Keratinocyte (primary cell): ENCODE measurements around the gene RNF115. TPM values are rescaled to one million over a fixed set of nuclear protein-coding genes. Genes with fewer than 3 reads are reported as not detected.
A peak's percentile ranks its signal among the peaks of the same experiment; 100 is the strongest.

ENCODE experiments used
- DNase-seq: peaks from one replicate; pipeline ENCODE4 v3.0.0-alpha.2; 2011; ENCODE audit warnings: low read depth, missing footprints, low spot score
- FAIRE-seq: peaks from 2 replicates; lab custom pipeline; 2011; peaks lifted over from hg19 to GRCh38; lab: Jason Lieb, UNC
- H2AFZ ChIP-seq: 2 replicates; pipeline ENCODE4 v1.6.0; 2012; ENCODE audit warnings: low read length, control low read depth, inconsistent platforms; ENCODE audit not compliant: control insufficient read depth
- H3K27ac ChIP-seq: 2 replicates; pipeline ENCODE4 v1.5.1; 2011; ENCODE audit warnings: low read length; ENCODE audit not compliant: control insufficient read depth, insufficient read depth
- H3K27me3 ChIP-seq: 3 replicates; pipeline ENCODE4 v1.6.0; 2011; ENCODE audit warnings: low read length; ENCODE audit not compliant: control insufficient read depth, insufficient read depth; ENCODE audit errors: extremely low read depth
- H3K36me3 ChIP-seq, 2 experiments: 2 replicates in 1 of 2; 3 replicates in 1 of 2; pipeline ENCODE4 v1.5.1; 2011; ENCODE audit warnings: low read length in 2 of 2, mild to moderate bottlenecking in 1 of 2; ENCODE audit not compliant: control insufficient read depth in 2 of 2, insufficient read depth in 2 of 2; ENCODE audit errors: extremely low read depth in 1 of 2
- H3K4me1 ChIP-seq: 3 replicates; pipeline ENCODE4 v1.5.1; 2011; ENCODE audit warnings: low read length; ENCODE audit not compliant: control insufficient read depth, insufficient read depth; ENCODE audit errors: extremely low read depth
- H3K4me2 ChIP-seq: 3 replicates; pipeline ENCODE4 v1.6.0; 2011; ENCODE audit warnings: low read depth, low read length; ENCODE audit not compliant: control insufficient read depth, insufficient read depth; ENCODE audit errors: extremely low read depth
- H3K4me3 ChIP-seq, 3 experiments: fragments of 200-600 bp in 1 of 3; sonication (generic) in 1 of 3; 2 replicates in 2 of 3; 3 replicates in 1 of 3; pipeline ENCODE4 v1.5.1; 2011 to 2016; ENCODE audit warnings: low read length in 3 of 3, mild to moderate bottlenecking in 3 of 3, control low read depth in 2 of 3, inconsistent platforms in 1 of 3, low read depth in 1 of 3, mixed read lengths in 1 of 3, mixed run types in 1 of 3, moderate library complexity in 1 of 3; ENCODE audit not compliant: control insufficient read depth in 2 of 3, insufficient read depth in 2 of 3; ENCODE audit errors: extremely low read depth in 1 of 3
- H3K79me2 ChIP-seq: 2 replicates; pipeline ENCODE4 v1.6.0; 2012; ENCODE audit warnings: low read length; ENCODE audit not compliant: control insufficient read depth, insufficient read depth
- H3K9ac ChIP-seq: 3 replicates; pipeline ENCODE4 v1.6.0; 2011; ENCODE audit warnings: low read length; ENCODE audit not compliant: control insufficient read depth, insufficient read depth; ENCODE audit errors: extremely low read depth
- H3K9me1 ChIP-seq: 3 replicates; pipeline ENCODE4 v1.6.0; 2011; ENCODE audit warnings: low read length; ENCODE audit not compliant: control insufficient read depth, insufficient read depth; ENCODE audit errors: extremely low read depth
- H3K9me3 ChIP-seq: 2 replicates; pipeline ENCODE4 v1.5.1; 2012; ENCODE audit warnings: low read depth, low read length; ENCODE audit not compliant: control insufficient read depth
- H4K20me1 ChIP-seq: 3 replicates; pipeline ENCODE4 v1.6.0; 2011; ENCODE audit warnings: low read length; ENCODE audit not compliant: control insufficient read depth, insufficient read depth; ENCODE audit errors: extremely low read depth
- EZH2 ChIP-seq: IDR thresholded peaks from one replicate; pipeline ENCODE4 v1.6.1; 2012; ENCODE audit warnings: inconsistent platforms, mild to moderate bottlenecking, low read length, moderate library complexity
- dilution Hi-C: fragments of 300-500 bp; cut with MboI; formaldehyde crosslinking; loops from one replicate; pipeline ENCODE4 v1.7.0; 2020; ENCODE audit warnings: low sequenced_read_pairs; ENCODE audit not compliant: extremely low pct_ligation_motif_present
- polyA plus RNA-seq, 5 experiments: library from polyadenylated mRNA; depleted of rRNA in 3 of 5; stranded (reverse) in 3 of 5; stranded (forward) in 1 of 5; unstranded in 1 of 5; fragments of >200 nt; gene quantifications; 1 replicate in 1 of 5; 2 replicates in 3 of 5; 3 replicates in 1 of 5; pipeline versions ENCODE4 v1.2.1 to v1.2.3, GENCODE V29; 2011 to 2012; ENCODE audit warnings: missing spikeins in 2 of 5, low read depth in 1 of 5, low replicate concordance in 1 of 5
- small RNA-seq, 3 experiments: library from RNA; depleted of rRNA; stranded (forward); fragments of <200 nt; gene quantifications; one replicate each; pipeline ENCODE3, GENCODE V24; 2012; ENCODE audit warnings: low read depth in 3 of 3, low replicate concordance in 1 of 3; ENCODE audit not compliant: insufficient read length in 3 of 3
- TF ChIP-seq, protein P1 (sequence below), 3 experiments: IDR thresholded peaks in 1 of 3; conservative IDR thresholded peaks in 1 of 3; optimal IDR thresholded peaks in 1 of 3; 2 replicates in 2 of 3; 3 replicates in 1 of 3; pipeline versions ENCODE3 to v1.5.1; 2011; ENCODE audit warnings: low read length in 3 of 3, mild to moderate bottlenecking in 3 of 3, moderate library complexity in 2 of 3, control low read depth in 1 of 3, inconsistent platforms in 1 of 3; ENCODE audit not compliant: insufficient read depth in 2 of 3; ENCODE audit errors: extremely low read depth in 1 of 3

Gene RNF115
- polyA plus RNA-seq, 1 donor (not counting 4 experiments of a cell fraction or from before 2014, with no cell fraction given), result 10.1 TPM

DNA sequence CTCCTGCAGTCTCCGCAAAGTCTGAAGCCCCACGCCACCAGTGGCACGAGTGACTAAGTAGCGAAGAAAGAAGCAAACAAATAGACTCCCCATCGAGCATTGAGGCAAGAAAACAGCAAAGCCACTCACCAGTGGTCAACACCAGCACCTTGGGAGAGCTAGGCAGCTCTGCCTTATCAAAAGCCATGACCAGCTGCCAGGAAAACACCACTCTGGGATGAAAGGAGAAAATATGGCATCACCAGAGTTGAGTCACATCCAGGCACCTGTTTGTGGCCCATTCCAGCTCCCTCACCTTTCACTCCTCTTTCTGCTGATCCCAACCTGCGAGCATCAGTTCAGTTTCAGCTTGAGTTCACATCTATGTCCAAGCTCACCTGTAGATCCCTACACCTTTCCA lies 134.0 kb downstream of the RNF115 start:
- H3K36me3 ChIP-seq, result no peaks in the 10 kb centered on the region
- no peak overlapping the region for H2AFZ ChIP-seq
- H3K79me2 ChIP-seq, result no peaks in the 10 kb centered on the region
- H3K27me3 ChIP-seq, result no peaks in the 10 kb centered on the region
- FAIRE-seq, result peak; percentile 5
- no peaks in the 10 kb centered on the region for H4K20me1 ChIP-seq
- peaks cover 26% of the 10 kb centered on the region for H3K4me1 ChIP-seq
- H3K9me1 ChIP-seq, result no peaks in the 10 kb centered on the region
- no peak for TF ChIP-seq EZH2
- TF ChIP-seq, protein P1, sequence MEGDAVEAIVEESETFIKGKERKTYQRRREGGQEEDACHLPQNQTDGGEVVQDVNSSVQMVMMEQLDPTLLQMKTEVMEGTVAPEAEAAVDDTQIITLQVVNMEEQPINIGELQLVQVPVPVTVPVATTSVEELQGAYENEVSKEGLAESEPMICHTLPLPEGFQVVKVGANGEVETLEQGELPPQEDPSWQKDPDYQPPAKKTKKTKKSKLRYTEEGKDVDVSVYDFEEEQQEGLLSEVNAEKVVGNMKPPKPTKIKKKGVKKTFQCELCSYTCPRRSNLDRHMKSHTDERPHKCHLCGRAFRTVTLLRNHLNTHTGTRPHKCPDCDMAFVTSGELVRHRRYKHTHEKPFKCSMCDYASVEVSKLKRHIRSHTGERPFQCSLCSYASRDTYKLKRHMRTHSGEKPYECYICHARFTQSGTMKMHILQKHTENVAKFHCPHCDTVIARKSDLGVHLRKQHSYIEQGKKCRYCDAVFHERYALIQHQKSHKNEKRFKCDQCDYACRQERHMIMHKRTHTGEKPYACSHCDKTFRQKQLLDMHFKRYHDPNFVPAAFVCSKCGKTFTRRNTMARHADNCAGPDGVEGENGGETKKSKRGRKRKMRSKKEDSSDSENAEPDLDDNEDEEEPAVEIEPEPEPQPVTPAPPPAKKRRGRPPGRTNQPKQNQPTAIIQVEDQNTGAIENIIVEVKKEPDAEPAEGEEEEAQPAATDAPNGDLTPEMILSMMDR (optimal IDR thresholded peaks at IDR 0.05 in 1 of 3, IDR thresholded peaks at IDR 0.05 in 1 of 3, conservative IDR thresholded peaks at IDR 0.05 in 1 of 3; ENCODE audit: extremely low read depth in 1 of 3, insufficient read depth in 2 of 3, low read length in 3 of 3), result no peak
- dilution Hi-C loops, result no loop called here
- H3K9me3 ChIP-seq, result no peaks in the 10 kb centered on the region
- H3K27ac ChIP-seq, result no peak overlapping the region
- H3K9ac ChIP-seq, result no peak overlapping the region
- H3K4me3 ChIP-seq, result no peak overlapping the region
- H3K4me2 ChIP-seq, result no peak overlapping the region
- no peak for DNase-seq

DNA sequence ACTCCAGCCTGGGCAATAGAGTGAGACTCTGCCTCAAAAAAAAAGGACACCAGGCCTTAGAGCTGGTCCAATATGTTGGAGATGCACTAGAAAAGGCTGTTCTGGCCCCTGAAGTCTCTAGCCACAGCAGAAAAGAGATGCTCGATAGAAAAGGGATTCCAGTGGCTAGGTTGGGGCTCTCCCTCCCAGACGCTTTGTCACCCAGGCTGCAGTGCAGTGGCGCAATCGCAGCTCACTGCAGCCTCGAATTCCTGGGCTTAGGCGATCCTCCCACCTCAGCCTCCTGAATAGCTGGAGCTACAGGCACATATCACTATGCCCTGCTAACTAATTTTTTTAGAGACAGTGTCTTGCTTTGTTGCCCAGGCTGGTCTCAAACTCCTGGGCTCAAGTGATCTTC lies 135.0 kb downstream of the RNF115 start:
- Histone ChIP-seq H3K4me2 (no peak overlapping the region), H3K4me3 (no peak overlapping the region), H3K79me2 (no peaks in the 10 kb centered on the region), H3K9me1 (no peaks in the 10 kb centered on the region), H3K27me3 (no peaks in the 10 kb centered on the region), H3K4me1 (peaks cover 26% of the 10 kb centered on the region), H2AFZ (no peak overlapping the region), H3K9ac (no peak overlapping the region), H3K27ac (no peak overlapping the region), H3K9me3 (no peaks in the 10 kb centered on the region), H3K36me3 (no peaks in the 10 kb centered on the region), H4K20me1 (no peaks in the 10 kb centered on the region)
- TF ChIP-seq EZH2, result no peak
- TF ChIP-seq, protein P1 (optimal IDR thresholded peaks at IDR 0.05 in 1 of 3, IDR thresholded peaks at IDR 0.05 in 1 of 3, conservative IDR thresholded peaks at IDR 0.05 in 1 of 3; ENCODE audit: extremely low read depth in 1 of 3, insufficient read depth in 2 of 3, low read length in 3 of 3), result no peak
- dilution Hi-C loops, result no loop called here
- FAIRE-seq (no peak), DNase-seq (no peak)

Small RNAs within 50 kb of the gene (small RNA-seq; reads per million reads assigned to genes)
- 0 reads per million in 3 experiments for gene MIR6736

Other genes with a start within 250 kb of the RNF115 start
- 19.4 to 22.8 TPM (median 19.9 TPM) in 3 replicates for gene GPR89A, start 216.1 kb downstream of the RNF115 start, polyA plus RNA-seq
- gene PDZK1, start 116.7 kb downstream of the RNF115 start, polyA plus RNA-seq, result 0.08 to 0.21 TPM (median 0.15 TPM) in 3 replicates
- not detected in 3 replicates for gene CD160, start 104.6 kb downstream of the RNF115 start, polyA plus RNA-seq
- gene POLR3C, start 105 bp upstream of the RNF115 start, polyA plus RNA-seq, result 33.9 to 44.4 TPM (median 34.4 TPM) in 3 replicates
- gene NUDT17, start 21.5 kb upstream of the RNF115 start, polyA plus RNA-seq, result 1.3 to 1.6 TPM (median 1.3 TPM) in 3 replicates
- 26.9 to 29.7 TPM (median 27.6 TPM) in 3 replicates for gene PIAS3, start 35.0 kb upstream of the RNF115 start, polyA plus RNA-seq
- gene ANKRD35, start 61.8 kb upstream of the RNF115 start, polyA plus RNA-seq, result 0.08 to 1.3 TPM (median 0.46 TPM) in 3 replicates
- 0.54 to 0.90 TPM (median 0.65 TPM) in 3 replicates for gene ITGA10, start 86.0 kb upstream of the RNF115 start, polyA plus RNA-seq
- 43.7 to 97.7 TPM (median 89.0 TPM) in 3 replicates for gene PEX11B, start 94.6 kb upstream of the RNF115 start, polyA plus RNA-seq
- 111 to 209 TPM (median 194 TPM) in 3 replicates for gene RBM8A, start 103.4 kb upstream of the RNF115 start, polyA plus RNA-seq
- gene LIX1L, start 133.9 kb upstream of the RNF115 start, polyA plus RNA-seq, result 9.2 to 26.4 TPM (median 20.0 TPM) in 3 replicates
- gene ANKRD34A, start 140.5 kb upstream of the RNF115 start, polyA plus RNA-seq, result 0.53 to 0.83 TPM (median 0.66 TPM) in 3 replicates
- gene POLR3GL, start 140.6 kb upstream of the RNF115 start, polyA plus RNA-seq, result 8.1 to 14.0 TPM (median 10.0 TPM) in 3 replicates
- gene TXNIP, start 172.5 kb upstream of the RNF115 start, polyA plus RNA-seq, result 89.7 to 165 TPM (median 159 TPM) in 3 replicates
- 0.04 TPM in 1 of 3 replicates, not detected in the others for gene HJV, start 197.6 kb upstream of the RNF115 start, polyA plus RNA-seq